SW 1271 (cell line): ENCODE measurements around the gene TEX2.
"Not testable (repeated sequence)": the region's sequence is repeated elsewhere in the genome, so short reads cannot be mapped to it uniquely, and the experiment has no call there.

ENCODE experiments used
- DNase-seq, 2 experiments: peaks; one replicate each; lab custom pipeline; 2025; lab: John Stamatoyannopoulos, UW

TEX2 gene

GRCh38 chr17:64139542-64139941, 123.5 kb downstream of the TEX2 start:
- DNase-seq = no peak

DNA sequence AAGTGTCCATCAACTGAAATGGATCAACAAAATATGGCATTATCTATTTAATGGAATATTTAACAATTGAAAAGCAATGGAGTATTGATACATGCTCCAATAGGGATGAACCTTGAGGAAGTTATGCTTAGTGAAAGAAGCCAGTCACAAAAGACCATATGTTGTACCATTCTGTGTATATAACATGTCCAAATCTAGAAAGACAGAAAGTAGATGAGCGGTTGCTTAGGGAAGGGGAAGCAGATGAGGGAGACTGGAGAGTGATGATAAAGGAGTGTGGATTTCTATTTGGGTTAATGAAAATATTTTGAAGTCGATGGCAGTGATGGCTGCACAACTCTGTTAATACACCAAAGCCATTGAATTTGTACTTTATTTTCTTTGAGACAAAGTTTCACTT, 124.6 kb downstream of the TEX2 start:
- DNase-seq = no peak

- DNase-seq = no peak
These were observed 128.1 kb downstream of the TEX2 start for GRCh38 chr17:64135000-64135399.

DNA sequence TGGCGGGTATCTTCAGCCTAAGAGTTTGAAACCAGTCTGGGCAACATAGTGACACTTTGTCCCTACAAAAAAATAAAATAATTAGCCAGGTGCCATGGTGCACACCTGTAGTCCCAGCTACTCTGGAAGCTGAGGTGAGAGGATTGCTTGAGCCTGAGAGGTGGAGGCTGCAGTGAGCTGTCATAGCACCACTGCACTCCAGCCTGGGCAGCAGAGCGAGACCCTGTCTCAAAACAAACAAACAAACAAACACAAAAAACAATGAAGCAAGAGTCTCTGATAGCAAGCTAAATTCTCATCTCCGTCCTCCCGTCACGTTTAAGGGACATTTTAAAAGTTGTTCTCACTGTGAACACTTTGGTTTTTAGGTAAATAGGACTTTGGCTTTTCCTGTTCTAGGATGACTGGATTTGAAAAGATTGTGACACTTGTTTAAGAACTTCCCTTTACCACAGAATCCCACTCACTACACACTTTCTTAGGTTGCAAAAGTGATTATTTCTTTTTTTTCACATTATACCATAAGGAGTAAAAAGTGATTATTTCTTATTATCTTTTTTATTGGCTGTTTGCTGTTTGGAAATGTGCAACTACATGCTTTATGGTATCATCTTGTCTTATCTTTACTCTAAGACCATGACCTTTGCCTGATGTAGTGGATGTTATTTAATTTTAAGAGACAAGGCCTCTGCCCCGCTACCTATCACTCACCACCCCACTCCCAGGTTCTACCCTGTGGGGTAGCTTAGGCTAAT, 128.7 kb downstream of the TEX2 start:
- DNase-seq = no peak

DNA sequence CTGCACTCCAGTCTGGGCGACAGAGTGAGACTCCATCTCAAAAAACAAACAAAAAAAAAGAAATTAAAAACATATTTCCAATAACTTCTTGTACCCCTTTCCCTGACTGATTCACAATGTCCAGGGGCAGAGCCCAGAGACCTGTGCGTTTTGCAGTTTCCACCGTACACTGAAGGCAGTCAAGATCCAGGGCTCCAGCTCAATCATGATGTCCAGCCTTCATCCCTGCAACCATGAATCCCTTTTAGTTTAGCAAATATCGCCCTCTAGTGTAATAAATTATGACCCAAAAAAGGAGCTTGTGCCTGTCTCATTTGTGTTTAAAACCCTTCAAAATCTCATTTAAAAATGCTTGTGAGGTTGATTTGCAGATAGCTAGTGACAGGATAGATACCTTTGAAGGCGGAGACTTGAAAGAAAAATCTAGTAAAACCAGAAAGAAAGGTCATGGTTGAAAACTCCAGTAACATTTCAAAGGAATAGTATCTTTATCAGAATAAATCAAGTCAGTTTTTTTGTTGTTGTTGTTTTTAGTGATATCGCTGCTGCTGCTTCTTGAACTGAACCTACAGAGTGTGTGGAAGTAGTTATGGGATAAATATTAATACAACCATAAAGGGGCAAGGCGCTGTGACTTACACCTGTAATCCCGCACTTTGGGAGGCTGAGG, 129.4 kb downstream of the TEX2 start:
- DNase-seq = peak; percentile 43 to 82

GRCh38 chr17:64131606-64132270, 131.3 kb downstream of the TEX2 start:
- no peak for DNase-seq

DNA sequence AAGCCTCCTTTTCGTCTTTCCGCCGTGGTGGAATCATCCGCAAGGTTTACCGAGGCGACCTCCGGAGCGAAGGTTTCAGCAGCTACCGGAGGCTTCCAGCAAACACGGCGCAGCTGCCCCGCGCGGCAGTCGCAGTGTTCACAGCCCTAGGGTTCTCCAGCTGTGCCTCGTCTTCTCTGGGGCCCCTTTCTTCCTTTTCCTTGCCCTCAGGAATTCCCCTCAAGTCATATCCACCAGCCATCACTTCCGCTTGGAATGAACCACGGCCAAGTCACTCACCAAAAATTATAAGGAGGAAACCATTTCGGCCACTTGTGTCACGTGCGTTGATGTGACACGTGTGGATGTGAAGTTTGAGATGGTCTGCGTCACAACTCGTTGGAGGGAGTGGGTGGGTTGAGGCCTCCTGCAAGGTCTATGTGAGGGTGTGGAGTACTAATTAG, 132.5 kb downstream of the TEX2 start:
- DNase-seq = peak in 1 of 2 experiments; percentile 62

DNA sequence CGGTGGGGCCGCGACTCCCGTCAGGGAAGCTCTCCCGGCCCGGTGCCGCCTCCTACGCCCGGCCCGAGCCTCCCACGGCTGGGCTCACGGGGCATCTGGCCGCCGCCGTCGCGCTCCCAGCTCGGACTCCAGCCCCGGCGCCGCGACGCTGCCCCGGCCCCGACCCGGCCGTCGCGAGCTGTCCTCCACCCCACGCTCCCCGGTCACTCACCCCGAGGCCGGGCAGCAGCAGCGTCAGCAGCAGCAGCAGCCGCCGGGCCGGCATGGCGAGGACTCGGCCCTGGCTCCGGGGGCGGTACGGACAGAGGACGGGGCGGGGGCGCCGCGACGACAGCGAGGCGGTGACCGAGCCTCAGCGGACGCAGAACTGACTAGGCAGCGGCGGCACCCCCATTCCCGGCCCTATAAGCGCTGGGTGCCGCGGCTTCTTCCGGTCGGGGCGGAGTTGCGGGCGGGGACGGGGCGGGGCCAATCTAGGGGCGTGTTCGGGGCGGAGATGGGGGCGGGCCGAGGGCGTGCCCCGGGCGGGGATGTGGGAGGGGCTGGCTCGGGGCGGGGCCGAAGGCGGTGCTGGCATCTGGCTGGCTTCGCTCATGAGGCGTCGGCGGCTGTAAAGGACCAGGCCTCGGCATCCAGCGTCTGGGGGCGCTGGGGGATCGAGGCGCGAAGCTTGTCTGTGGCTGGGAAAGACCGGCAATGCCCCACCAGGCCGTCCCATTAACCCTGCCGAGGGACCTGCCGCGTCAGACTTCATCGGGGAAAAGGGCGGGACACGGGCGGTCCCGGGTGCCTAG, 133.1 kb downstream of the TEX2 start, which contains the start of gene ERN1:
TSS of gene ERN1 (minus strand) at position 380 of the 794 bp plus-strand sequence. CDS start at position 265, 115 bp downstream.
- peak; percentile 74 to 86 for DNase-seq

GRCh38 chr17:64129515-64129764, 133.6 kb downstream of the TEX2 start:
- no peak for DNase-seq

DNA sequence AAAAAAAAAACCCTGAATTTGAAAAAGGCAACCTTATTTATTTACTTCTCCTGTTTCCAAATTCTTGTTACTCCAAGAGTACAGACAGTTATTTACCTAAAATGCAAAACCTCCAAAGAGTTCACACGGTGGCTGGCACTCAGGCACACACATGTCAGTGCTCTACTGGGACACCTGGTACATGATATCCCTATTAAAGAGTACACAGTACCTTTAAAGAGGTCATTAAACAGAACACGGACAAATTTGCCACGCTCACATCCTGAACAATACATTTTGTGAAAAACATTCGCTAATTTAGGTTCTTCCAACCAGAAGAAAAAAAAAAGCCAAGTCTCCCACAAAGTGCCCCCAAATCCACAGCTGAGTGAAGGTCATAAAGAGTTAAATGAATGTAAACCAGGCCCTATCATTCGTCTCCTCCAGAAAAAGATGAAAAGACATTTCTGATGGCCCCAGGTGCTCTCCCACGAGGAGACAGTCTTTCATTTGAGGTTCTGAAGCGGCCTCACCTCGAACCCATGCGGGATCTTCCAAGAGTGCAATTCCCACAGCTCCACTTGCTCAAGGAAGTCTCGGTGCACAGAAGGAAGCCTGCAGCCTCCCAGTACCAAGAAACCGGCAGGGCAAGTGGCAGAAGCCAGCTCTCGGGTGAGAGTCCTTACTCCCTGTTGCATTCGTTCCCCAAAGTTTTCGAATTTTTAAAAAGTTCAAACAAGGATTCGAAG, 134.1 kb downstream of the TEX2 start:
- DNase-seq = peak in 1 of 2 experiments; percentile 30

GRCh38 chr17:64126918-64127317, 136.1 kb downstream of the TEX2 start:
- DNase-seq = no peak

DNA sequence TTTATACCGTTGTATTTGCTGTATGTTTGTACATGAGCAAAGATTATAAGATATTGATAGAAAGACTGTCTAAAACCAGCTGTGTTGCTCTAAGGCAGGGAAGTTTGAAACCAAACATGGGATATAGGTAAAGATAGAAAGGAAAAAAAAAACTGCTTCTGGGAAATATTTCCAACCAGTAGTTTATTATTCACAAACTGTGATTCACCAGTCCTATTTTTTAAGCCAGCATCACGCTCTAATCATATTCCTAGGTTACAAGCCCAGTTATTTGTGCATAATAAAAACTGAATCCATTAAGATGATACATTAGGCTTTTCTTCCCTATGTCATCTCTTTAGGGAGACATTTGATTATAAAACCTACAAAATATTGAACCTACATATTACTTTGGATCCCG, 137.1 kb downstream of the TEX2 start:
- DNase-seq = no peak

DNA sequence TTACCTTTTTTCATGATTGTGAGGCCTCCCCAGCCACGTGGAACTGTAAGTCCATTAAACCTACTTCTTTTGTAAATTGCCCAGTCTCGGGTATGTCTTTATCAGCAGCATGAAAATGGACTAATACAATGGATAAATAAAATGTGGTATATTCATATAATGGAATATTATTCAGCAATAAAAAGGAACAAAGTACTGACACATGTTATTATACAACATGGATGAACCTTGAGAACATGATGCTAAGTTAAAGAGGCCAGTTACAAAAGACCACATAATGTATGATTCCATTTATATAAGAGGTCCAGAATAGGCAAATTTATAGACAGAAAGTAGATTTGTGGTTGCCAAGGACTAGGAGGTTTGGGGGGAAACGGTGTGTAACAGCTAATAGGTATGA, 138.5 kb downstream of the TEX2 start:
- DNase-seq = no peak

DNA sequence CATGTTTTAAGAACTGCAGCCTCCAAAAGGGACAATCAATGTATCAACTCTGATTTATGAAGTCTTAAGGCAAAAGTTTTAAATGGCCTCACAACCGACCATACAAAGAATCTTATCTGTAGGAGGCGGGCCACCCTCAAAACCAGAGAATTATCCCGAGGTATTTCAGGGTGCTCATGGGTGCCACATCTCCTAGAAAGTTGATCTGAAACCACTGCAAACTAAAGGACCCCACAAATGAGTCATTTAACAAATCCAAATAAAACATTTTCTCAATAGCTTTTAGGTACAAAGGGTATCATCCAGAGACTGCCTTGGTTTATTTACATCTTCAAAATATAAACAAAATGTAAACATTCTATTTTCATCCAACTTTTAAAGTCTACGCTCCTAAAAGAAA, 139.9 kb downstream of the TEX2 start:
- DNase-seq = no peak

DNA sequence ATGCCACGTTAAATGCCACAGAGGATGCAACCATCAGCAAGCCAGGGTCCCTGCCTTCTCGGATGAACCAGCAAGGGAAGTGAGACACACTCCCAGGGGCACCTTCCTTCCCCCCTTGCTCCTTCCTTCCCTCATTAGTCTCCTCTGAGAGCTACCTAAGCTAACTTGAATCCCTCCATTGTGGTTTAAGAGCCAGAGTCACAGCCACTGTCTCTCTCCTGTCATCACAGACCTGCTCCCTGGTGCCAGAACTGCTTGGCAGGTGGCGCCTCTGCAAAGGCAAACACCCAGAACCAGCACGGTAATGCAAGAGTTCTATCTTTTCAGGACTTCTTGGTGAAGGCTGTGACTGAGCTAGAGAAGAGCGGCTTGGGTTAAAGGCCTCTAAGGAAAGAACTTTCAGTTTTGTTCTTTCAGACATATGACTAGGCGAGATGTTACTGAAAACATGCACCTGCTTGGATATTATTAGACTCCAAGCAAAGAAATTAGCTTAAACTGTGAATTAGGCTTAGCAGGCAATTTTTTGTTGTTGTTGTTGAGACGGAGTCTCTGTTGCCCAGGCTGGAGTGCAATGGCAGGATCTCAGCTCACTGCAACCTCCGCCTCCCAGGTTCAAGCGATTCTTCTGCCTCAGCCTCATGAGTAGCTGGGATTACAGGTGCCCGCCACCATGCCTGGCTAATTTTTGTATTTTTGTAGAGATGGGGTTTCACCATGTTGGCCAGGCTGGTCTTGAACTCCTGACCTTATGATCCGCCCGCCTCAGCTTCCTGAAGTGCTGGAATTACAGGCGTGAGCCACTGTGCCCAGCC, 141.9 kb downstream of the TEX2 start:
- DNase-seq = not testable (repeated sequence)

DNA sequence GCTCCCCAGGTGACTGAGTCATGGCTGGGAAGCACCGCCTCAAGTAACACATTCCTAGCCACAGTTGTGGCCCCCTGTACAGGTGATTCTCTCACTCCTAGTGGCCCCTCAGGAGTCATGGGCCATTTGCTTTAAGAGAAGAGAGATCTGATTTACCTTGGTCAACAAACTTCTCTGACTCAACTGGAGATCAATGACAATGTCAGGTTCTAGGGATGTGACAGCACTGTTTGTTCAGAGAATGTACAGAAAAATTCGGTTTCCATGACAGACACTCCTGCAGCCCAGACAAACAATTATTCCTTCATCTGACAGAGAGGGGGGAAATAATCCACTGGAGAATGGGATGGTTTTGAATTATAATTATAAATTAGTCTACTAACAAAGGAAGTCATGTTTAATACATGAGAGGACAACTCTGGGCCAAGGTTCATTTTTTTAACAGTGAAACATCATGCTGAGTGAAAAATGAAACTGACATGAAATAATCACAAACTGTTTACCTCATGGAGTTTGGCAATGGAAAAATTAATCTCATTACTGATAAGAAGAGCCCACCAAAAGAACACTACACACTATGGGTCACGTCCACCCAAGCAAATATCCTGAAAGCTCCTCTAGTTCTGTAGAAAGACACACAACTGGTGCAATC, 142.8 kb downstream of the TEX2 start:
- DNase-seq = no peak

DNA sequence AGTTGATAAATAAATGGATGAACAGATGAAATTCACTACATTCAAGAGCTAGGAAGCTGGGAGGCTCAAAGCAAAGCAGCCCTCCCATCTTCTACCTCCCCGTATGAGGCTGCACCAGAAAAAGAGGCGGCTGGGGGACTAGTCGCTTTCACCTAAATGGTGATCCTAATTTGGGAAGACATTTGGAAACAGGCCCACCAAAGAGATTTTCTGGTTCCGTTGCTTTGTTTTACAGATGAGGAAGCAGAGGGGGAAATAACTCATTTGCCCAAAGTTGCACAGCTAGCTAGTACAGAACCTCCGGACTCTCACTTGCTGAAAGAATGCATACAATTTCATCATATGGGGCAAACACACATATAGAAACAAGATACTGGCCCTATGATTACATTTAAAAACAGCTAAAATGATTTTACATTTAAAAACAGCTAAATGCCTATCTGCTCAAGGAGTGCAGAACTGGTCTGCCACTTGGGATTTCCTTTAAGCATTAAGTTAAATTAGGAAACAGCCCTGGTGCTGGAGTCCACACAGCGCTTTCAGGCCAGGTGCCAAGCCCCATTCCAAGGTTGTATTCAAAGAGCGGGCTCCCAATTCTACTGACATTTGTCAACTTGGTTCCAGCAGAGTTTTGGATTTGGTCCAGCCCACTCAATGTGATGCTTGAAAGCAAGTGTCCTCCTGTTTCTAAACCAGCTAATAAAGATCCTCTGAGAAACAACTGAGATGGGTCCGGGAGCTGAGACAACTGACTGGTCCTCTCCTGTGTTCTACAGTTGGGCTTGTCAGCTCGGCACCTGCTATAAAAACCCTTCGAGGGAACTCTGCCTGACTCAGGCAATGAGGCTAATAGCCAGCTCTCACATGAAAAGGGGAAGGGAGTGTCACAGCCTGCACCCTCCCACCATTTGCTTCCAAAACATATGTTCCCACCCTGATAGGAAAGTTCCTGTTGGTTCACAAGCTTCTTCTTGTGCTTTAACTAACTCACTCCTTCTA, 144.8 kb downstream of the TEX2 start:
- no peak for DNase-seq

DNA sequence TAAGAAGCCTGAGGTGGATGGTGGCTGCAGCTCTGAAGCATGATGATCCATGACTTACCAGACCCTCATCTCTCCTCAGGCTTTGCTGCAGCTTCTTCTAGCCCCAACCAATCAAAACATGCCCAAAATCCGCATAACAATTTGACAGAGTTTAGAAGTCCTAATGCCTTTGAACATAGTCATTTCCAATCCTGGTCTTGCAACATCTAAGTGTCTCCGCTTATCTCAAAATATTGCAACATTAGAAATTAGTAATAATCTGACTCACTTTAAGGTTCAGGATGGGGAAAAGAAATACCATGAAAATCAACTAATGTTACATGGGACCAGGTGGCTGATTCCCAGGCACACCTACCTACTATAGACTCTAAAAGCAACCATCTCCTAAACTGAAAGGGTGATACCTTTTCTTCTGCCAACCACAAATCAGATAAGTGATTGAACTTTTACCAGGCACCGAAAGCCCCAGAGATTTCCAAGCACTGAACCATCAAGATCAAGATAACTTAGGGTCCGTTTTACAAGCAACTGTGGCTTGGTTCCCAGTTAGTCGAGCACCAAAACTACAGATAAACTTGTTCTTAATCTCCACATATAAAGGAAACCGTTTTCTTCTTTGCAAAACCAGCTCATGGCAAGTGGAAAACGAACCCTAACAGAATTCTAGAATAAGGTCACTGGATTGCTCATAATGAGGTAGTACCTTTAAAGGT, 147.1 kb downstream of the TEX2 start:
- peak; percentile 16 to 56 for DNase-seq
